ENCODE measurements around the gene PPM1H.
"Not testable (repeated sequence)": the region's sequence is repeated elsewhere in the genome, so short reads cannot be mapped to it uniquely, and the experiment has no call there.

The PPM1H gene

GRCh38 chr12:62670986-62671720 lies 263.8 kb downstream of the PPM1H start:
- no peak for DNase-seq

GRCh38 chr12:62668782-62669181 lies 266.2 kb downstream of the PPM1H start:
- DNase-seq: no peak

GRCh38 chr12:62664951-62665350 lies 270.0 kb downstream of the PPM1H start:
- not testable (repeated sequence) for DNase-seq

- DNase-seq: no peak
These were observed 274.2 kb downstream of the PPM1H start for GRCh38 chr12:62660756-62661155.

GRCh38 chr12:62659453-62660295 lies 275.3 kb downstream of the PPM1H start:
- DNase-seq: no peak

GRCh38 chr12:62658910-62659309 lies 276.0 kb downstream of the PPM1H start:
- no peak for DNase-seq

- no peak for DNase-seq
These were observed 277.7 kb downstream of the PPM1H start for GRCh38 chr12:62657363-62657632.

GRCh38 chr12:62656591-62657362 lies 278.2 kb downstream of the PPM1H start:
- no peak for DNase-seq

GRCh38 chr12:62655666-62656151 lies 279.2 kb downstream of the PPM1H start:
- DNase-seq: no peak

GRCh38 chr12:62654326-62655241 lies 280.4 kb downstream of the PPM1H start:
- DNase-seq: no peak

- no peak for DNase-seq
These were observed 281.2 kb downstream of the PPM1H start for GRCh38 chr12:62653740-62654139.

- DNase-seq: no peak
These were observed 281.6 kb downstream of the PPM1H start for GRCh38 chr12:62653304-62653703.

GRCh38 chr12:62651138-62651537 lies 283.8 kb downstream of the PPM1H start:
- DNase-seq: no peak

GRCh38 chr12:62649412-62650138 lies 285.4 kb downstream of the PPM1H start:
- DNase-seq: no peak

- no peak for DNase-seq
These were observed 287.4 kb downstream of the PPM1H start for GRCh38 chr12:62647586-62647985.

- no peak for DNase-seq
These were observed 288.4 kb downstream of the PPM1H start for GRCh38 chr12:62646566-62646965.

- no peak for DNase-seq
These were observed 291.5 kb downstream of the PPM1H start for GRCh38 chr12:62643486-62643885.

- DNase-seq: no peak
These were observed 292.5 kb downstream of the PPM1H start for GRCh38 chr12:62642486-62642885.

GRCh38 chr12:62640910-62641448 lies 294.0 kb downstream of the PPM1H start:
- peak in 1 of 2 donors; percentile 20 for DNase-seq

GRCh38 chr12:62637679-62638078 lies 297.3 kb downstream of the PPM1H start:
- DNase-seq: no peak

GRCh38 chr12:62635649-62636048 lies 299.3 kb downstream of the PPM1H start:
- DNase-seq: no peak

All from CD4-positive, alpha-beta T cell treated with Interleukin-1 beta for 1 hour (primary cell).